Glutamatergic neuron (in vitro differentiated cells): ENCODE measurements around the gene CDK6. TPM values are rescaled to one million over a fixed set of nuclear protein-coding genes. Genes with fewer than 3 reads are reported as not detected.
A peak's percentile ranks its signal among the peaks of the same experiment; 100 is the strongest.

Experiments
- DNase-seq: peaks from one replicate; pipeline ENCODE4 v3.0.0; 2022
- H3K27ac Mint-ChIP-seq: one replicate; pipeline ENCODE4 v1.8.0; 2020; ENCODE audit warnings: mild to moderate bottlenecking, mixed read lengths, inconsistent platforms; ENCODE audit not compliant: unreplicated experiment
- H3K27me3 Mint-ChIP-seq: one replicate; pipeline ENCODE4 v1.8.0; 2020; ENCODE audit warnings: mild to moderate bottlenecking, moderate library complexity, mixed read lengths, inconsistent platforms; ENCODE audit not compliant: unreplicated experiment
- H3K36me3 Mint-ChIP-seq: one replicate; pipeline ENCODE4 v1.8.0; 2020; ENCODE audit warnings: mild to moderate bottlenecking, mixed read lengths, inconsistent platforms; ENCODE audit not compliant: unreplicated experiment
- H3K4me1 Mint-ChIP-seq: one replicate; pipeline ENCODE4 v1.8.0; 2020; ENCODE audit warnings: mild to moderate bottlenecking, low read depth, mixed read lengths, inconsistent platforms; ENCODE audit not compliant: unreplicated experiment
- H3K4me3 Mint-ChIP-seq: one replicate; pipeline ENCODE4 v1.8.0; 2020; ENCODE audit warnings: mild to moderate bottlenecking, mixed read lengths, inconsistent platforms; ENCODE audit not compliant: unreplicated experiment
- H3K9me3 Mint-ChIP-seq: one replicate; pipeline ENCODE4 v1.8.0; 2020; ENCODE audit warnings: mild to moderate bottlenecking, moderate library complexity, mixed read lengths, inconsistent platforms; ENCODE audit not compliant: unreplicated experiment
- CTCF ChIP-seq: fragments of 200-600 bp; sonication (generic); IDR thresholded peaks from one replicate; pipeline ENCODE4 v1.5.0; 2021; ENCODE audit not compliant: partially characterized antibody, unreplicated experiment
- total RNA-seq: library from RNA; stranded (reverse); fragmentation: NEBNext Ultra II Directional; extraction: Animal tissue kit (Norgen Biotek cat#: 25700); gene quantifications from one replicate; pipeline ENCODE4 v1.2.1, GENCODE V29; 2021; ENCODE audit not compliant: unreplicated experiment

Gene CDK6
- total RNA-seq, 1 donor from 2014 or later = 111 TPM

- H3K27me3 Mint-ChIP-seq = peaks cover 13% of the 10 kb centered on the region
- peak overlapping the region; percentile 95 for H3K4me3 Mint-ChIP-seq
- no peaks in the 10 kb centered on the region for H3K36me3 Mint-ChIP-seq
- no peak for DNase-seq
- no peak overlapping the region for H3K27ac Mint-ChIP-seq
- peaks cover 12% of the 10 kb centered on the region for H3K4me1 Mint-ChIP-seq
- peaks cover 17% of the 10 kb centered on the region for H3K9me3 Mint-ChIP-seq
- TF ChIP-seq CTCF = no peak
Observed at GRCh38 chr7:92837000-92837749, 802 bp upstream of the CDK6 start.

GRCh38 chr7:92835851-92836488, 403 bp downstream of the CDK6 start:
- Mint-ChIP-seq H3K36me3 (no peaks in the 10 kb centered on the region), H3K4me1 (peaks cover 19% of the 10 kb centered on the region), H3K4me3 (peak overlapping the region; percentile 99), H3K27ac (no peak overlapping the region), H3K27me3 (peaks cover 13% of the 10 kb centered on the region), H3K9me3 (peaks cover 17% of the 10 kb centered on the region)
- no peak for TF ChIP-seq CTCF
- no peak for DNase-seq

GRCh38 chr7:92835261-92835850, 1.0 kb downstream of the CDK6 start:
- H3K4me3 Mint-ChIP-seq = peak overlapping the region; percentile 99

GRCh38 chr7:92834507-92835260, 1.7 kb downstream of the CDK6 start:
- peak; percentile 38 for DNase-seq
- H3K27ac Mint-ChIP-seq = peak overlapping the region; percentile 86
- H3K9me3 Mint-ChIP-seq = peaks cover 17% of the 10 kb centered on the region
- peaks cover 13% of the 10 kb centered on the region for H3K27me3 Mint-ChIP-seq
- H3K4me1 Mint-ChIP-seq = peaks cover 31% of the 10 kb centered on the region
- no peak for TF ChIP-seq CTCF
- H3K4me3 Mint-ChIP-seq = peak overlapping the region; percentile 98
- no peaks in the 10 kb centered on the region for H3K36me3 Mint-ChIP-seq

More at GRCh38 chr7:92835261-92835850, 1.0 kb downstream of the CDK6 start:
- peaks cover 13% of the 10 kb centered on the region for H3K27me3 Mint-ChIP-seq
- no peak for TF ChIP-seq CTCF
- no peaks in the 10 kb centered on the region for H3K36me3 Mint-ChIP-seq
- peak; percentile 46 for DNase-seq
- peaks cover 25% of the 10 kb centered on the region for H3K4me1 Mint-ChIP-seq
- H3K9me3 Mint-ChIP-seq = peaks cover 17% of the 10 kb centered on the region
- peak overlapping the region; percentile 62 for H3K27ac Mint-ChIP-seq
